H1 (cell line): ENCODE results near the gene TMEM108. TPM values are rescaled to one million over a fixed set of nuclear protein-coding genes. Genes with fewer than 3 reads are reported as not detected.

Experiments used
- CTCF ChIA-PET: fragments of 300-600 bp; sonication (Branson Sonifier 250); formaldehyde crosslinking; loops from one replicate; lab custom pipeline; 2021; ENCODE audit not compliant: partially characterized antibody; lab: Charles Lee
- POLR2A ChIA-PET: fragments of 300-600 bp; sonication (Branson Sonifier 250); formaldehyde crosslinking; loops from one replicate; lab custom pipeline; 2021; ENCODE audit warnings: inconsistent platforms; ENCODE audit not compliant: partially characterized antibody; lab: Charles Lee
- DNase-seq, 2 experiments: peaks; one replicate each; pipeline versions ENCODE4 v3.0.0 to v3.0.0-alpha.2; 2010 to 2022; ENCODE audit warnings: low spot score in 2 of 2, low read depth in 1 of 2, mixed read lengths in 1 of 2
- FAIRE-seq: peaks from 2 replicates; lab custom pipeline; 2011; peaks lifted over from hg19 to GRCh38; lab: Jason Lieb, UNC
- H2AFZ ChIP-seq: 2 replicates; pipeline ENCODE4 v1.8.1; 2012; ENCODE audit warnings: low read length, inconsistent platforms
- H2AK5ac ChIP-seq: 2 replicates; pipeline ENCODE4 v1.6.1; 2013; ENCODE audit warnings: low read depth, low read length
- H2BK120ac ChIP-seq: replicated peaks from 2 replicates; pipeline ENCODE3; 2013; ENCODE audit warnings: low read depth, low read length, inconsistent platforms
- H2BK12ac ChIP-seq: 2 replicates; pipeline ENCODE4 v1.6.1; 2013; ENCODE audit warnings: low read depth, low read length
- H2BK15ac ChIP-seq: 2 replicates; pipeline ENCODE4 v1.6.1; 2013; ENCODE audit warnings: low read length
- H2BK20ac ChIP-seq: 2 replicates; pipeline ENCODE4 v1.6.1; 2013; ENCODE audit warnings: low read length
- H2BK5ac ChIP-seq: 2 replicates; pipeline ENCODE4 v1.6.1; 2013; ENCODE audit warnings: low read depth, low read length
- H3K14ac ChIP-seq: 2 replicates; pipeline ENCODE4 v1.6.1; 2013; ENCODE audit warnings: inconsistent platforms; ENCODE audit not compliant: insufficient read length
- H3K18ac ChIP-seq: 2 replicates; pipeline ENCODE4 v1.6.1; 2013; ENCODE audit warnings: low read length; ENCODE audit errors: extremely low read depth
- H3K23ac ChIP-seq: 2 replicates; pipeline ENCODE4 v1.6.1; 2013; ENCODE audit warnings: inconsistent platforms; ENCODE audit not compliant: insufficient read length
- H3K23me2 ChIP-seq: 2 replicates; pipeline ENCODE4 v1.6.1; 2013; ENCODE audit warnings: low read depth, low read length
- H3K27ac ChIP-seq: 2 replicates; pipeline ENCODE4 v1.6.1; 2011; ENCODE audit warnings: low read depth, low read length, inconsistent platforms
- H3K27me3 ChIP-seq, 4 experiments: replicated peaks in 1 of 4; 1 replicate in 1 of 4; 2 replicates in 3 of 4; pipeline versions ENCODE4 v1.6.1 to v1.8.1; 2011 to 2013; ENCODE audit warnings: low read length in 3 of 4, mild to moderate bottlenecking in 3 of 4, inconsistent platforms in 2 of 4, mixed read lengths in 2 of 4, moderate library complexity in 1 of 4; ENCODE audit not compliant: control insufficient read depth in 3 of 4, insufficient read depth in 3 of 4; ENCODE audit errors: extremely low read depth in 1 of 4
- H3K36me3 ChIP-seq, 4 experiments: 2 replicates each; pipeline versions ENCODE4 v1.6.1 to v1.8.1; 2011 to 2013; ENCODE audit warnings: mild to moderate bottlenecking in 4 of 4, low read length in 3 of 4, moderate library complexity in 2 of 4, control low read depth in 1 of 4, inconsistent platforms in 1 of 4; ENCODE audit not compliant: insufficient read depth in 4 of 4, control insufficient read depth in 2 of 4
- H3K4ac ChIP-seq: replicated peaks from 2 replicates; pipeline ENCODE3; 2013; ENCODE audit warnings: low read length, low read depth, mixed read lengths, inconsistent platforms; ENCODE audit not compliant: insufficient read length
- H3K4me1 ChIP-seq, 4 experiments: replicated peaks in 1 of 4; 1 replicate in 1 of 4; 2 replicates in 3 of 4; pipeline versions ENCODE4 v1.6.1 to v1.8.1; 2011 to 2013; ENCODE audit warnings: low read length in 3 of 4, inconsistent platforms in 2 of 4, mixed read lengths in 1 of 4; ENCODE audit not compliant: insufficient read depth in 4 of 4, control insufficient read depth in 3 of 4
- H3K4me2 ChIP-seq, 2 experiments: 2 replicates each; pipeline versions ENCODE4 v1.6.1 to v1.8.1; 2011 to 2013; ENCODE audit warnings: low read depth in 2 of 2, low read length in 2 of 2, control low read depth in 1 of 2, inconsistent platforms in 1 of 2, mild to moderate bottlenecking in 1 of 2; ENCODE audit not compliant: insufficient read depth in 1 of 2
- H3K4me3 ChIP-seq, 4 experiments: fragments of 200-600, 300-600 bp in 1 of 4; sonication (generic), shearing (Covaris generic), sonication (Bioruptor Twin) in 1 of 4; 2 replicates each; pipeline versions ENCODE4 v1.5.1 to v1.8.1; 2011 to 2016; ENCODE audit warnings: low read length in 4 of 4, low read depth in 3 of 4, control low read depth in 2 of 4, inconsistent platforms in 2 of 4, mild to moderate bottlenecking in 2 of 4, mixed read lengths in 1 of 4, moderate library complexity in 1 of 4; ENCODE audit not compliant: insufficient read depth in 2 of 4; ENCODE audit errors: extremely low read depth in 1 of 4
- H3K56ac ChIP-seq: replicated peaks from 2 replicates; pipeline ENCODE3; 2013; ENCODE audit warnings: low read depth, mild to moderate bottlenecking, mixed read lengths, low read length, inconsistent platforms; ENCODE audit not compliant: insufficient read length
- H3K79me1 ChIP-seq: 2 replicates; pipeline ENCODE4 v1.6.1; 2013; ENCODE audit warnings: low read depth, low read length, control low read depth
- H3K79me2 ChIP-seq, 2 experiments: 2 replicates each; pipeline versions ENCODE4 v1.6.1 to v1.8.1; 2012 to 2013; ENCODE audit warnings: low read length in 2 of 2, mild to moderate bottlenecking in 2 of 2, inconsistent platforms in 1 of 2; ENCODE audit not compliant: insufficient read depth in 2 of 2, control insufficient read depth in 1 of 2
- H3K9ac ChIP-seq, 4 experiments: replicated peaks in 1 of 4; 1 replicate in 1 of 4; 2 replicates in 3 of 4; pipeline versions ENCODE4 v1.6.1 to v1.8.1; 2011 to 2013; ENCODE audit warnings: low read depth in 3 of 4, low read length in 3 of 4, control low read depth in 2 of 4, mild to moderate bottlenecking in 2 of 4, moderate library complexity in 2 of 4, inconsistent platforms in 1 of 4; ENCODE audit errors: extremely low read depth in 1 of 4
- H3K9me3 ChIP-seq, 2 experiments: 2 replicates each; pipeline versions ENCODE4 v1.6.1 to v1.8.1; 2012 to 2013; ENCODE audit warnings: mild to moderate bottlenecking in 2 of 2, moderate library complexity in 2 of 2, control low read depth in 1 of 2, inconsistent platforms in 1 of 2, low read depth in 1 of 2, low read length in 1 of 2, mixed read lengths in 1 of 2; ENCODE audit not compliant: insufficient read depth in 2 of 2
- H4K20me1 ChIP-seq, 2 experiments: replicated peaks in 1 of 2; 2 replicates each; pipeline versions ENCODE3 to v1.8.1; 2011 to 2013; ENCODE audit warnings: inconsistent platforms in 2 of 2, low read length in 2 of 2, mild to moderate bottlenecking in 1 of 2; ENCODE audit not compliant: insufficient read depth in 2 of 2, control insufficient read depth in 1 of 2
- H4K5ac ChIP-seq: 2 replicates; pipeline ENCODE4 v1.6.1; 2013; ENCODE audit warnings: low read length, low read depth, mixed read lengths, inconsistent platforms; ENCODE audit not compliant: insufficient read length
- H4K8ac ChIP-seq: 2 replicates; pipeline ENCODE4 v1.8.0; 2013; ENCODE audit warnings: mild to moderate bottlenecking, moderate library complexity, low read length, inconsistent platforms; ENCODE audit not compliant: insufficient read depth; ENCODE audit errors: extremely low read depth
- H4K91ac ChIP-seq: replicated peaks from 2 replicates; pipeline ENCODE3; 2013; ENCODE audit warnings: low read length, mixed read lengths, inconsistent platforms; ENCODE audit not compliant: insufficient read length
- ASH2L ChIP-seq: fragments of 200-600, 300-600 bp; sonication (generic); IDR thresholded peaks from one replicate; pipeline ENCODE4 v1.7.1; 2017; ENCODE audit warnings: low read length
- BRCA1 ChIP-seq: IDR thresholded peaks from 2 replicates; pipeline ENCODE4 v1.6.1; 2012; ENCODE audit warnings: low read depth, low read length, improper control_type of control experiment
- CHD1 ChIP-seq: IDR thresholded peaks from 2 replicates; pipeline ENCODE4 v1.6.1; 2012; ENCODE audit warnings: low read depth, low read length, improper control_type of control experiment
- EGR1 ChIP-seq: IDR thresholded peaks from 2 replicates; pipeline ENCODE4 v1.6.1; 2011; ENCODE audit warnings: low read depth, low read length, borderline replicate concordance
- RAD21 ChIP-seq, 2 experiments: IDR thresholded peaks in 1 of 2; conservative IDR thresholded peaks in 1 of 2; 2 replicates each; pipeline ENCODE4 v1.6.1; 2011; ENCODE audit warnings: low read depth in 2 of 2, low read length in 2 of 2, improper control_type of control experiment in 1 of 2, inconsistent platforms in 1 of 2, mild to moderate bottlenecking in 1 of 2, moderate library complexity in 1 of 2
- RBBP5 ChIP-seq: IDR thresholded peaks from 2 replicates; pipeline ENCODE4 v1.7.1; 2012; ENCODE audit warnings: low read depth, mild to moderate bottlenecking, inconsistent platforms, low read length, moderate library complexity, borderline replicate concordance
- WGBS, 2 experiments: shearing (Covaris generic) in 1 of 2; methylation state at CpG; one replicate each; pipeline versions ENCODE4 v1.1.6 to v1.1.7; 2013 to 2015; ENCODE audit warnings: low lambda C conversion rate in 2 of 2, mixed read lengths in 2 of 2, inconsistent platforms in 1 of 2, low coverage in 1 of 2, missing lambda C conversion rate in 1 of 2; ENCODE audit not compliant: insufficient replicate concordance in 2 of 2, insufficient coverage in 1 of 2, insufficient read length in 1 of 2; ENCODE audit errors: extremely low coverage in 1 of 2, missing lambda C conversion rate in 1 of 2; 5-methylcytosine and 5-hydroxymethylcytosine counted together
- polyA plus RNA-seq, 7 experiments: library from polyadenylated mRNA; depleted of rRNA in 3 of 7; stranded (reverse) in 5 of 7; unstranded in 2 of 7; fragments of >200 nt in 5 of 7; fragments of 200-250 nt in 2 of 7; gene quantifications; 1 replicate in 5 of 7; 2 replicates in 1 of 7; 4 replicates in 1 of 7; pipeline versions ENCODE4 v1.2.1 to v1.2.3, GENCODE V29; 2011 to 2013; ENCODE audit warnings: missing spikeins in 2 of 7, mixed read lengths in 2 of 7
- total RNA-seq: library from RNA; stranded (reverse); fragmentation: NEBNext Ultra II Directional; extraction: Animal tissue kit (Norgen Biotek cat#: 25700); gene quantifications from 2 replicates; pipeline ENCODE4 v1.2.1, GENCODE V29; 2021

The TMEM108 gene
- total and polyA plus RNA-seq, 2 of the 8 experiments (the other 6 are each of a cell fraction or from before 2014, with no cell fraction given): 14.3 to 16.2 TPM

DNA sequence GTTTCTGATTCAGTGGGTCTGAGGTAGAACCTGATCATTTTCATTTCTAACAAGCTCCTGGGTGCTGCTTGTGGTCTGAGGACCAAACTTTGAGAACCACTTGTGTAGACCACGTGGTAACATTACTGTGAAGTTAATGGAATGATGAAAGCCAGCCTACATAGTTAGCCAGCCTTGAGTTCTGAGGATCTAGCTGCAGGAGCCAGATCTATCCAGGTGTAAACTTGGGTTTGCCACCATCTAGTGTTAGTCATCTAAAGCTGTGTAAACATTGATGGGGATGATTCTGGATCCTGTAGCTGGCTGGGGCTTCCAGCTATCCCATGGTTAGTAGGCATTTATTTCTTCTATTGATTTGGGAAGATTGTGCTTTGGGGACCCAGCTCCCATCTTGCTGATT, 170.0 kb downstream of the TMEM108 start:
- Histone ChIP-seq H4K8ac (no peak overlapping the region), H4K5ac (no peak overlapping the region), H3K27ac (no peak overlapping the region), H3K4me2 (no peak overlapping the region), H3K18ac (no peak overlapping the region), H3K56ac (no peak overlapping the region), H2BK20ac (no peak overlapping the region), H2BK15ac (0 out of 2 replicates have a peak overlapping the region, but pooled peaks have one; percentile 22), H3K79me2 (no peaks in the 10 kb centered on the region), H3K4me1 (peaks cover 0 to 14% (median 9%) of the 10 kb centered on the region in 4 experiments; a peak in 4 of 7 replicates), H3K27me3 (no peaks in the 10 kb centered on the region), H2BK5ac (no peak overlapping the region; the same call in 1 of the 2 replicates), H3K79me1 (no peaks in the 10 kb centered on the region), H2AFZ (no peak overlapping the region), H3K23me2 (no peaks in the 10 kb centered on the region), H4K91ac (no peak overlapping the region), H3K9ac (no peak overlapping the region), H3K36me3 (no peaks in the 10 kb centered on the region), H3K4me3 (no peak overlapping the region), H2BK12ac (peak overlapping the region; percentile 75; the same call in 1 of the 2 replicates), H4K20me1 (no peaks in the 10 kb centered on the region), H3K23ac (no peak overlapping the region), H2AK5ac (0 out of 2 replicates have a peak overlapping the region, but pooled peaks have one; percentile 11), H3K9me3 (no peaks in the 10 kb centered on the region), H3K14ac (no peak overlapping the region), H3K4ac (no peak overlapping the region), H2BK120ac (no peak overlapping the region)
- no peak for TF ChIP-seq RBBP5
- TF ChIP-seq BRCA1: no peak
- 0 out of 4 replicates have a peak, but pooled peaks of 1 of the 2 experiments have one; percentile 15 for TF ChIP-seq RAD21 (IDR thresholded peaks at IDR 0.05 in 1 of 2, conservative IDR thresholded peaks at IDR 0.05 in 1 of 2; ENCODE audit: low read depth in 2 of 2, low read length in 2 of 2)
- no peak for TF ChIP-seq CHD1
- TF ChIP-seq ASH2L: no peak
- TF ChIP-seq EGR1: no peak
- FAIRE-seq: no peak
- ChIA-PET POLR2A (interaction anchor here (1.4 kb wide), 1 partner anchor 42 kb away, joined by 3 read pairs; no protein-coding TSS in a partner anchor), CTCF (interaction anchor here (0.9 to 1.9 kb wide), 5 partner anchors 15 to 173 kb away, joined by 3 read pairs; no protein-coding TSS in a partner anchor)
- DNase-seq: no peak
- 90% methylated on average over 1 of the region's 1 CpG; no CpG with 5 or more reads in 1 of the 2 experiments for WGBS, 2 experiments
